Melanocyte of skin (primary cell): Measurements from ENCODE around the gene GID4. TPM values are rescaled to one million over a fixed set of nuclear protein-coding genes. Genes with fewer than 3 reads are reported as not detected.

Experiments
- total RNA-seq, 2 donors: library from RNA; depleted of rRNA; stranded (reverse); fragments of >200 nt; gene quantifications; 2 replicates each; pipeline ENCODE4 v1.2.3, GENCODE V29; 2012

Gene GID4
- 1 to 10 TPM; 8.3 TPM for total RNA-seq

GRCh38 chr17:18038861-18039534, at the start of gene GID4, which contains the start of gene ATPAF2:
GID4 (plus strand) TSS chr17:18039408; CDS start chr17:18039465, 57 bp downstream.
ATPAF2 (minus strand) TSS chr17:18039168; CDS start chr17:18039013, 155 bp downstream.

GRCh38 chr17:18087610-18088491, 48.6 kb downstream of the GID4 start, which contains the start of gene DRG2:
DRG2 (plus strand) TSS chr17:18087948; CDS start chr17:18088024, 76 bp downstream.

GRCh38 chr17:18108401-18109312, 69.4 kb downstream of the GID4 start, which contains the start of gene MYO15A:
MYO15A (plus strand) TSS chr17:18108756; CDS start chr17:18118801, 10,045 bp downstream.

Other genes starting within 250 kb of the GID4 start
- 100 to 1,000 TPM; 116 to 136 TPM for gene SREBF1, start 202.4 kb upstream of the GID4 start, total RNA-seq
- 10 to 100 TPM; 34.6 to 45.8 TPM for gene TOM1L2, start 67.0 kb upstream of the GID4 start, total RNA-seq
- 1 to 10 TPM in 1 of 2 donors, under 1 TPM in 1; 0.69 to 4.3 TPM for gene DRC3, start 66.5 kb upstream of the GID4 start, total RNA-seq
- 10 to 100 TPM; 13.1 to 18.0 TPM for gene ATPAF2, start 240 bp upstream of the GID4 start, total RNA-seq
- 10 to 100 TPM; 33.0 to 40.6 TPM for gene DRG2, start 48.5 kb downstream of the GID4 start, total RNA-seq
- gene MYO15A, start 69.3 kb downstream of the GID4 start, total RNA-seq = 1 to 10 TPM in 1 of 2 donors, under 1 TPM in 1; 0.67 to 1.4 TPM
- 100 to 1,000 TPM in 1 of 2 donors, 10 to 100 TPM in 1; 91.5 to 106 TPM for gene ALKBH5, start 144.4 kb downstream of the GID4 start, total RNA-seq
- 10 to 100 TPM; 27.3 to 30.3 TPM for gene LLGL1, start 186.2 kb downstream of the GID4 start, total RNA-seq
- gene FLII, start 219.3 kb downstream of the GID4 start, total RNA-seq = 100 to 1,000 TPM; 127 to 166 TPM
- gene MIEF2, start 221.3 kb downstream of the GID4 start, total RNA-seq = 10 to 100 TPM; 13.1 to 15.7 TPM